ENCODE measurements around the gene ALDH1A2.

DNA sequence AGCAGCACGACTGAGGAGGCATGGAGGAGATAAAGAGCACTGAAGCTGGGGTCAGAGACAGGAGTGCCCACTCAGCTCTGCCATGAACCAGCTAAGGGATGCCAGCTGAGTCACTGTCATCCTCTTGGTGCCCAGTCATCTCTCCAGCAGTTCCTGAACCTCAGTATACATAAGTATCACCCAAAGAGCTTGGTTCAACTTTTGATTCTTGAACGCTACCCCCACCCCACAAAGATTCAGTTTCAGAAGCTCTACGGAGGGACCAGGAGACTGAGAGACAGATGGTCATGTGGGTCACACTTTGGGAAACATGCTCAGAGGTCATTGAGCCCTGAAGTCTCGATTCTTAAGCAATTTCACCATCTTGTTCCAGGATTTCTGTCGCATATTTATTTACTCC is 108.4 kb downstream of the ALDH1A2 start:
- TF ChIP-seq, protein P1, sequence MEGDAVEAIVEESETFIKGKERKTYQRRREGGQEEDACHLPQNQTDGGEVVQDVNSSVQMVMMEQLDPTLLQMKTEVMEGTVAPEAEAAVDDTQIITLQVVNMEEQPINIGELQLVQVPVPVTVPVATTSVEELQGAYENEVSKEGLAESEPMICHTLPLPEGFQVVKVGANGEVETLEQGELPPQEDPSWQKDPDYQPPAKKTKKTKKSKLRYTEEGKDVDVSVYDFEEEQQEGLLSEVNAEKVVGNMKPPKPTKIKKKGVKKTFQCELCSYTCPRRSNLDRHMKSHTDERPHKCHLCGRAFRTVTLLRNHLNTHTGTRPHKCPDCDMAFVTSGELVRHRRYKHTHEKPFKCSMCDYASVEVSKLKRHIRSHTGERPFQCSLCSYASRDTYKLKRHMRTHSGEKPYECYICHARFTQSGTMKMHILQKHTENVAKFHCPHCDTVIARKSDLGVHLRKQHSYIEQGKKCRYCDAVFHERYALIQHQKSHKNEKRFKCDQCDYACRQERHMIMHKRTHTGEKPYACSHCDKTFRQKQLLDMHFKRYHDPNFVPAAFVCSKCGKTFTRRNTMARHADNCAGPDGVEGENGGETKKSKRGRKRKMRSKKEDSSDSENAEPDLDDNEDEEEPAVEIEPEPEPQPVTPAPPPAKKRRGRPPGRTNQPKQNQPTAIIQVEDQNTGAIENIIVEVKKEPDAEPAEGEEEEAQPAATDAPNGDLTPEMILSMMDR (IDR thresholded peaks at IDR 0.05): no peak
- TF ChIP-seq POLR2A (IDR thresholded peaks at IDR 0.05): no peak
